ENCODE data around the gene SNX14.
A peak's percentile ranks its signal among the peaks of the same experiment; 100 is the strongest.
"Not testable (repeated sequence)": the region's sequence is repeated elsewhere in the genome, so short reads cannot be mapped to it uniquely, and the experiment has no call there.

Gene SNX14

GRCh38 chr6:85631117-85631516, 37.5 kb upstream of the SNX14 start:
- DNase-seq (ENCODE audit: low read depth in 1 of 2, low spot score in 1 of 2); H3K27ac ChIP-seq (replicated peaks): not testable (repeated sequence)

GRCh38 chr6:85628353-85628752, 34.7 kb upstream of the SNX14 start:
- H3K27me3 ChIP-seq (ENCODE audit: insufficient read depth, poor library complexity, severe bottlenecking) = no peaks in the 10 kb centered on the region
- TF ChIP-seq SPI1 (IDR thresholded peaks at IDR 0.05; ENCODE audit: borderline replicate concordance, low read depth) (no peak), CTCF (IDR thresholded peaks at IDR 0.05; ENCODE audit: insufficient read depth, low read length) (no peak), POLR2AphosphoS5 (IDR thresholded peaks at IDR 0.05; ENCODE audit: low read depth) (peak; percentile 15; the same call in 1 of the 2 replicates), REST (IDR thresholded peaks at IDR 0.05; ENCODE audit: insufficient replicate concordance, low read depth) (no peak), GABPA (IDR thresholded peaks at IDR 0.05; ENCODE audit: low read depth) (no peak)
- H3K4me3 ChIP-seq (replicated peaks; ENCODE audit: insufficient read depth, low read length) = no peak overlapping the region
- no peak for DNase-seq (ENCODE audit: low read depth in 1 of 2, low spot score in 1 of 2)
- no peak overlapping the region for H3K27ac ChIP-seq (replicated peaks)

More at GRCh38 chr6:85631117-85631516, 37.5 kb upstream of the SNX14 start:
- H3K4me3 ChIP-seq (replicated peaks; ENCODE audit: insufficient read depth, low read length); H3K27me3 ChIP-seq (ENCODE audit: insufficient read depth, poor library complexity, severe bottlenecking): not testable (repeated sequence)

GRCh38 chr6:85620308-85620707, 26.6 kb upstream of the SNX14 start:
- H3K4me3 ChIP-seq (replicated peaks; ENCODE audit: insufficient read depth, low read length) = no peak overlapping the region
- H3K27ac ChIP-seq (replicated peaks) = no peak overlapping the region
- no peaks in the 10 kb centered on the region for H3K27me3 ChIP-seq (ENCODE audit: insufficient read depth, poor library complexity, severe bottlenecking)
- DNase-seq (ENCODE audit: low read depth in 1 of 2, low spot score in 1 of 2) = no peak
- TF ChIP-seq GABPA (IDR thresholded peaks at IDR 0.05; ENCODE audit: low read depth) (no peak), SPI1 (IDR thresholded peaks at IDR 0.05; ENCODE audit: borderline replicate concordance, low read depth) (no peak), CTCF (IDR thresholded peaks at IDR 0.05; ENCODE audit: insufficient read depth, low read length) (no peak), REST (IDR thresholded peaks at IDR 0.05; ENCODE audit: insufficient replicate concordance, low read depth) (no peak), POLR2AphosphoS5 (IDR thresholded peaks at IDR 0.05; ENCODE audit: low read depth) (no peak)

- H3K27me3 ChIP-seq (ENCODE audit: insufficient read depth, poor library complexity, severe bottlenecking) = no peaks in the 10 kb centered on the region
- TF ChIP-seq REST (IDR thresholded peaks at IDR 0.05; ENCODE audit: insufficient replicate concordance, low read depth) (no peak), CTCF (IDR thresholded peaks at IDR 0.05; ENCODE audit: insufficient read depth, low read length) (no peak), POLR2AphosphoS5 (IDR thresholded peaks at IDR 0.05; ENCODE audit: low read depth) (no peak; the same call in 1 of the 2 replicates), GABPA (IDR thresholded peaks at IDR 0.05; ENCODE audit: low read depth) (no peak), SPI1 (IDR thresholded peaks at IDR 0.05; ENCODE audit: borderline replicate concordance, low read depth) (no peak)
Measured at GRCh38 chr6:85614780-85615179, 21.1 kb upstream of the SNX14 start.

More at GRCh38 chr6:85614780-85615179, 21.1 kb upstream of the SNX14 start:
- no peak overlapping the region for H3K27ac ChIP-seq (replicated peaks)
- no peak for DNase-seq (ENCODE audit: low read depth in 1 of 2, low spot score in 1 of 2)
- H3K4me3 ChIP-seq (replicated peaks; ENCODE audit: insufficient read depth, low read length) = no peak overlapping the region

Data from HL-60 (cell line).